Sigmoid colon (tissue), 3 donors: ENCODE data around the gene SLC35F2.

Source experiments
- CTCF ChIP-seq, 4 experiments: fragments of 450-650 bp in 3 of 4; fragments of 200-600 bp in 1 of 4; IDR thresholded peaks; one replicate each; pipeline ENCODE4 v1.5.1; 2016 to 2019; ENCODE audit warnings: antibody characterized with exemption in 4 of 4, mild to moderate bottlenecking in 3 of 4, moderate library complexity in 2 of 4
- POLR2A ChIP-seq, 2 donors: fragments of 450-650 bp; IDR thresholded peaks; one replicate each; pipeline ENCODE4 v1.6.1; 2016; ENCODE audit warnings: antibody characterized with exemption in 2 of 2, mild to moderate bottlenecking in 2 of 2, moderate library complexity in 2 of 2

DNA sequence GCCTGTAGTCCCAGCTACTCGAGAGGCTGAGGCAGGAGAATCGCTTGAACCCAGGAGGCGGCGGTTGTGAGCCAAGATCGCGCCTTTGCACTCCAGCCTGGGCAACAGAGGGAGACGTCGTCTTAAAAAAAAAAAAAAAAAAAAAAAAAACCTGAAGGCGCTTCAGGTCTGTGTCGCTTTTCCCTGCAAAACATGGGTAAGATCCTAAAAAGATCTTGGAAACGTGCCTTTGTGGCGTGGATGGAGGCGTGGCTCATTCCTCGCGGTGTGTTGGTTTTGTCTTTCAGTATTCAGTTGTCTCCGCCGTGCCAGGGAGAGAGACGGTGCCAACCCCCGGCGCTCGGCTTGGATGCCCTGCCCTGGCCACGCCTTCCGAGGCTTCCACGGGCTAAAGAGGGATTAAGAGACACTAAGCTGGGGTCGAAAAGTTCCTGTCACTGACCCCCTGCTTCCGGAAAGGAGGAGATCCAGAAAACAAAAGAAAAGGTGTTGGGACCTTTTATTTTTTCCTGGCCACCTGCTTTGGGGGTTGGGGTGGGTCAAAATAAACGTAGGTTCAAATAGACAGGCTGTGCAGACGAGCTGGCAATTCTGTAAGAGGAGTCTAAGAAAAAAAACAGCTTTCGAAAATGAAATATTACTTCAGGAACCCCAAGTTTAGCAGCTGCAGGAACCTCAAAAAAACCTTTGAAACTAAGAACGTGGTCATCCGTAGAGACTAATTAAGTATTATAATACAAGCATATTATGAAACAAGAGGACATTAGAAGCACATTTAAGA is 1.1 kb upstream of the SLC35F2 start:
- no peak for TF ChIP-seq CTCF (IDR thresholded peaks at IDR 0.05)
- no peak for TF ChIP-seq POLR2A (IDR thresholded peaks at IDR 0.05)
